CD14-positive monocyte (primary cell): ENCODE results near the gene PTCD3. TPM values are rescaled to one million over a fixed set of nuclear protein-coding genes. Genes with fewer than 3 reads are reported as not detected.

Experiments
- DNase-seq, 3 donors: peaks; one replicate each; pipeline ENCODE4 v3.0.0-alpha.2; 2011 to 2022
- H2AFZ ChIP-seq: 2 replicates; pipeline ENCODE4 v1.6.0; 2012; ENCODE audit warnings: mild to moderate bottlenecking, low read depth, low read length, inconsistent platforms; ENCODE audit not compliant: insufficient read depth, poor library complexity, severe bottlenecking
- H3K27ac ChIP-seq, 2 donors: 1 replicate in 1 of 2; 2 replicates in 1 of 2; pipeline ENCODE4 v1.5.1; 2012 to 2013; ENCODE audit warnings: low read length in 2 of 2, control low read depth in 1 of 2, inconsistent platforms in 1 of 2, low read depth in 1 of 2, mild to moderate bottlenecking in 1 of 2
- H3K27me3 ChIP-seq, 2 donors: one replicate each; pipeline versions ENCODE4 v1.6.0 to v1.6.1; 2011 to 2013; ENCODE audit warnings: low read length in 2 of 2; ENCODE audit not compliant: control insufficient read depth in 2 of 2, insufficient read depth in 2 of 2
- H3K36me3 ChIP-seq, 2 donors: replicated peaks in 1 of 2; 1 replicate in 1 of 2; 2 replicates in 1 of 2; pipeline versions ENCODE4 v1.5.1 to v1.6.1; 2012 to 2013; ENCODE audit warnings: low read length in 2 of 2, control low read depth in 1 of 2, inconsistent platforms in 1 of 2, mild to moderate bottlenecking in 1 of 2; ENCODE audit not compliant: insufficient read depth in 2 of 2, control insufficient read depth in 1 of 2
- H3K4me1 ChIP-seq, 2 donors: 1 replicate in 1 of 2; 2 replicates in 1 of 2; pipeline versions ENCODE4 v1.5.1 to v1.6.1; 2012 to 2013; ENCODE audit warnings: low read length in 2 of 2, control low read depth in 1 of 2, inconsistent platforms in 1 of 2, mild to moderate bottlenecking in 1 of 2, moderate library complexity in 1 of 2; ENCODE audit not compliant: insufficient read depth in 2 of 2, control insufficient read depth in 1 of 2
- H3K4me2 ChIP-seq: replicated peaks from 2 replicates; pipeline ENCODE3; 2012; ENCODE audit warnings: low read length, moderate library complexity, mild to moderate bottlenecking; ENCODE audit not compliant: poor library complexity, severe bottlenecking; ENCODE audit errors: extremely low read depth
- H3K4me3 ChIP-seq, 3 experiments: fragments of 200-600 bp in 1 of 3; sonication (generic) in 1 of 3; replicated peaks in 1 of 3; 1 replicate in 2 of 3; 2 replicates in 1 of 3; pipeline ENCODE4 v1.5.1; 2011 to 2013; ENCODE audit warnings: low read length in 3 of 3, mild to moderate bottlenecking in 3 of 3, control low read depth in 2 of 3, low read depth in 2 of 3, inconsistent platforms in 1 of 3, moderate library complexity in 1 of 3
- H3K79me2 ChIP-seq: 2 replicates; pipeline ENCODE4 v1.6.0; 2012; ENCODE audit warnings: mild to moderate bottlenecking, control low read depth, inconsistent platforms, low read length, moderate library complexity; ENCODE audit not compliant: insufficient read depth
- H3K9ac ChIP-seq: 2 replicates; pipeline ENCODE4 v1.6.0; 2017; ENCODE audit warnings: low read length, mild to moderate bottlenecking; ENCODE audit not compliant: insufficient read depth, poor library complexity, severe bottlenecking
- H3K9me3 ChIP-seq, 2 donors: replicated peaks in 1 of 2; 1 replicate in 1 of 2; 2 replicates in 1 of 2; pipeline versions ENCODE4 v1.5.1 to v1.6.1; 2012 to 2013; ENCODE audit warnings: low read length in 2 of 2, control low read depth in 1 of 2; ENCODE audit not compliant: control insufficient read depth in 1 of 2, insufficient read depth in 1 of 2
- H4K20me1 ChIP-seq: 2 replicates; pipeline ENCODE4 v1.6.0; 2012; ENCODE audit warnings: mild to moderate bottlenecking, low read length, control low read depth, moderate library complexity; ENCODE audit not compliant: insufficient read depth
- H3K27ac Mint-ChIP-seq, 7 donors: one replicate each; pipeline ENCODE4 v1.8.0; 2020; ENCODE audit warnings: mild to moderate bottlenecking in 7 of 7, mixed read lengths in 7 of 7, moderate library complexity in 6 of 7, inconsistent platforms in 2 of 7
- H3K27me3 Mint-ChIP-seq, 3 donors: one replicate each; pipeline ENCODE4 v1.8.0; 2021 to 2022; ENCODE audit warnings: low read depth in 3 of 3, mild to moderate bottlenecking in 3 of 3, mixed read lengths in 3 of 3, moderate library complexity in 3 of 3, inconsistent platforms in 1 of 3
- H3K36me3 Mint-ChIP-seq, 2 donors: one replicate each; pipeline ENCODE4 v1.8.0; 2020; ENCODE audit warnings: mixed read lengths in 2 of 2, inconsistent platforms in 1 of 2, mild to moderate bottlenecking in 1 of 2
- H3K4me1 Mint-ChIP-seq: one replicate; pipeline ENCODE4 v1.8.0; 2020; ENCODE audit warnings: mild to moderate bottlenecking, mixed read lengths
- H3K4me3 Mint-ChIP-seq, 2 donors: one replicate each; pipeline ENCODE4 v1.8.0; 2020; ENCODE audit warnings: mild to moderate bottlenecking in 2 of 2, mixed read lengths in 2 of 2, moderate library complexity in 1 of 2
- H3K9me3 Mint-ChIP-seq, 7 donors: one replicate each; pipeline ENCODE4 v1.8.0; 2020 to 2022; ENCODE audit warnings: mixed read lengths in 7 of 7, mild to moderate bottlenecking in 6 of 7, moderate library complexity in 6 of 7, inconsistent platforms in 2 of 7
- WGBS: methylation state at CpG from one replicate; pipeline ENCODE4 v1.1.5; 2013; ENCODE audit warnings: missing lambda C conversion rate; ENCODE audit not compliant: insufficient coverage; 5-methylcytosine and 5-hydroxymethylcytosine counted together
- intact Hi-C, 2 donors: fragments of 100-400 bp; cut with micrococcal nuclease; formaldehyde crosslinking; loops; one replicate each; pipeline versions ENCODE4 v1.15.0 to v1.15.1; 2023
- polyA plus RNA-seq, 3 donors: library from polyadenylated mRNA; depleted of rRNA in 1 of 3; unstranded in 2 of 3; stranded (reverse) in 1 of 3; fragments of 300-500 nt in 2 of 3; fragments of >200 nt in 1 of 3; fragmentation: Illumina TruSeq in 2 of 3; gene quantifications; 1 replicate in 2 of 3; 2 replicates in 1 of 3; pipeline ENCODE4 v1.2.3, GENCODE V29; 2012 to 2021
- TF ChIP-seq, protein P1 (sequence below): fragments of 200-600 bp; IDR thresholded peaks from one replicate; pipeline ENCODE4 v1.8.0; 2022; ENCODE audit warnings: antibody characterized with exemption, mild to moderate bottlenecking

Gene PTCD3
- polyA plus RNA-seq, 3 donors, result 14.0 to 60.5 (median 17.8) TPM

DNA sequence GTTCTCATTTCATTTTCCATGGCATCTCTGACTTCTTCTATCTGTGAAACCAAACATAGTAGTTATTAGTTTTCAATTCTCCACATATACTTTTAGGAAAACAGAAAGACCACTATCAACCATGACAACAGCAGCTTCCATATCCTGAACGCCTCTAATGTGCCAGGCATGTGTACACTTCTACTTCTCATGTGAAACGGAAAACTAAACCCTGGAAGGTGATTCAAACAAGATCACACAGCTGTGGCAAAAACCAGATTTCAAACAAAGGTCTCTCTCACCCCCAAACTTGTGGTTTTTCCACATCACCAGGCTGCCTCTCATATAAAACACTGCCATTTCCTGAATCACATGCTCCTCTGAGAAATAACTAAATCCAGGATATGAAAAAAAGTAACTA, 41.8 kb downstream of the PTCD3 start:
- TF ChIP-seq, protein P1, sequence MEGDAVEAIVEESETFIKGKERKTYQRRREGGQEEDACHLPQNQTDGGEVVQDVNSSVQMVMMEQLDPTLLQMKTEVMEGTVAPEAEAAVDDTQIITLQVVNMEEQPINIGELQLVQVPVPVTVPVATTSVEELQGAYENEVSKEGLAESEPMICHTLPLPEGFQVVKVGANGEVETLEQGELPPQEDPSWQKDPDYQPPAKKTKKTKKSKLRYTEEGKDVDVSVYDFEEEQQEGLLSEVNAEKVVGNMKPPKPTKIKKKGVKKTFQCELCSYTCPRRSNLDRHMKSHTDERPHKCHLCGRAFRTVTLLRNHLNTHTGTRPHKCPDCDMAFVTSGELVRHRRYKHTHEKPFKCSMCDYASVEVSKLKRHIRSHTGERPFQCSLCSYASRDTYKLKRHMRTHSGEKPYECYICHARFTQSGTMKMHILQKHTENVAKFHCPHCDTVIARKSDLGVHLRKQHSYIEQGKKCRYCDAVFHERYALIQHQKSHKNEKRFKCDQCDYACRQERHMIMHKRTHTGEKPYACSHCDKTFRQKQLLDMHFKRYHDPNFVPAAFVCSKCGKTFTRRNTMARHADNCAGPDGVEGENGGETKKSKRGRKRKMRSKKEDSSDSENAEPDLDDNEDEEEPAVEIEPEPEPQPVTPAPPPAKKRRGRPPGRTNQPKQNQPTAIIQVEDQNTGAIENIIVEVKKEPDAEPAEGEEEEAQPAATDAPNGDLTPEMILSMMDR, result no peak
- Mint-ChIP-seq H3K27me3 (peaks cover 0 to 2% (median 0%) of the 10 kb centered on the region in 3 donors), H3K36me3 (peaks cover 75 to 86% of the 10 kb centered on the region in 2 donors), H3K9me3 (no peaks in the 10 kb centered on the region), H3K27ac (no peak overlapping the region), H3K4me1 (peaks cover 14% of the 10 kb centered on the region), H3K4me3 (no peak overlapping the region)
- Histone ChIP-seq H3K36me3 (peaks cover 75 to 97% of the 10 kb centered on the region in 2 donors), H3K4me2 (no peak overlapping the region), H3K9ac (no peak overlapping the region), H3K27me3 (no peaks in the 10 kb centered on the region), H2AFZ (no peak overlapping the region), H3K9me3 (no peaks in the 10 kb centered on the region), H3K79me2 (no peaks in the 10 kb centered on the region), H3K4me3 (no peak overlapping the region), H3K27ac (peak overlapping the region in 1 of 2 donors; percentile 38), H4K20me1 (peaks cover 14% of the 10 kb centered on the region), H3K4me1 (peaks cover 6 to 13% of the 10 kb centered on the region in 2 donors)
- WGBS, result 90% methylated on average over 2 of the region's 2 CpGs
- intact Hi-C loops, result no loop called here
- no peak for DNase-seq

DNA sequence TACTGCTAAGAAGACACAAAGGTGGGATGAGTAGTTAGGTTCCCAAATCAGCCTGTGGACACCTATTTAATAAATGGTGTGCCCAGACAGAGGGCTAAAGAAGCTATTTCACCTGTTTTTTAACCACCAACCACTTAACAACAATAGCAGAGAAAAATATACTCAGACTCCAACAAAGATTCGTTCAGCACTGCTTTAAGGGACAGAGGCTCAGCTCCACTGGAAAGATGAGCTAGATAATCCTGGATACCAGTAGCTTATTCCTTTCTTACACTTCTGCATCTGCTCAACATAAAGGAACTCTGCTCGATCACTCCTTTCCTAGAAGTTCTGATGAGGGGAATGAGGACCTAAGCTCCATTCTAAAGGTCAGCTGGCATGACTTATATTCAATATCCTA, 44.5 kb downstream of the PTCD3 start:
- Histone ChIP-seq H3K4me2 (no peak overlapping the region), H4K20me1 (peaks cover 8% of the 10 kb centered on the region), H3K9ac (no peak overlapping the region), H3K4me3 (no peak overlapping the region), H3K36me3 (peaks cover 71 to 96% of the 10 kb centered on the region in 2 donors), H3K79me2 (no peaks in the 10 kb centered on the region), H3K4me1 (no peaks in the 10 kb centered on the region), H3K27me3 (no peaks in the 10 kb centered on the region), H3K9me3 (no peaks in the 10 kb centered on the region), H3K27ac (peak overlapping the region in 1 of 2 donors; percentile 11), H2AFZ (no peak overlapping the region)
- TF ChIP-seq, protein P1, result no peak
- Mint-ChIP-seq H3K4me3 (no peak overlapping the region), H3K36me3 (peaks cover 75 to 90% of the 10 kb centered on the region in 2 donors), H3K4me1 (no peaks in the 10 kb centered on the region), H3K27me3 (peaks cover 0 to 3% (median 0%) of the 10 kb centered on the region in 3 donors), H3K27ac (peak overlapping the region in 1 of 7 donors; percentile 10), H3K9me3 (no peaks in the 10 kb centered on the region)
- intact Hi-C loops, result no loop called here
- no peak for DNase-seq
- WGBS, result 100% methylated on average over 1 of the region's 2 CpGs
